ENCODE measurements around the gene RBM4.

Gene RBM4

GRCh38 chr11:66659763-66660162 lies 21.3 kb downstream of the RBM4 start:
- H3K27me3 ChIP-seq (ENCODE audit: control insufficient read depth, insufficient read depth, low read length), result no peaks in the 10 kb centered on the region
- no peak overlapping the region for H3K4me3 ChIP-seq (ENCODE audit: low read depth, low read length)
- H3K9ac ChIP-seq (ENCODE audit: low read length), result no peak overlapping the region
- no peaks in the 10 kb centered on the region for H3K4me1 ChIP-seq (ENCODE audit: control insufficient read depth, insufficient read depth, low read length)
- no peaks in the 10 kb centered on the region for H3K9me3 ChIP-seq (ENCODE audit: control insufficient read depth, insufficient read depth, low read depth, low read length)
- peaks cover 55% of the 10 kb centered on the region for H3K36me3 ChIP-seq (ENCODE audit: control insufficient read depth, insufficient read depth, low read length)
- no peak overlapping the region for H3K27ac ChIP-seq (ENCODE audit: low read depth, low read length)

GRCh38 chr11:66663741-66664296 lies 25.3 kb downstream of the RBM4 start:
- Histone ChIP-seq H3K27me3 (ENCODE audit: control insufficient read depth, insufficient read depth, low read length) (no peaks in the 10 kb centered on the region), H3K27ac (ENCODE audit: low read depth, low read length) (no peak overlapping the region; the same call in 1 of the 2 replicates), H3K4me1 (ENCODE audit: control insufficient read depth, insufficient read depth, low read length) (no peaks in the 10 kb centered on the region), H3K9me3 (ENCODE audit: control insufficient read depth, insufficient read depth, low read depth, low read length) (no peaks in the 10 kb centered on the region), H3K36me3 (ENCODE audit: control insufficient read depth, insufficient read depth, low read length) (peaks cover 80% of the 10 kb centered on the region), H3K9ac (ENCODE audit: low read length) (no peak overlapping the region), H3K4me3 (ENCODE audit: low read depth, low read length) (no peak overlapping the region)

GRCh38 chr11:66665369-66665768 lies 26.9 kb downstream of the RBM4 start:
- no peak overlapping the region for H3K4me3 ChIP-seq (ENCODE audit: low read depth, low read length)
- no peaks in the 10 kb centered on the region for H3K27me3 ChIP-seq (ENCODE audit: control insufficient read depth, insufficient read depth, low read length)
- no peak overlapping the region for H3K9ac ChIP-seq (ENCODE audit: low read length)
- no peaks in the 10 kb centered on the region for H3K4me1 ChIP-seq (ENCODE audit: control insufficient read depth, insufficient read depth, low read length)
- H3K27ac ChIP-seq (ENCODE audit: low read depth, low read length), result no peak overlapping the region
- H3K9me3 ChIP-seq (ENCODE audit: control insufficient read depth, insufficient read depth, low read depth, low read length), result no peaks in the 10 kb centered on the region
- H3K36me3 ChIP-seq (ENCODE audit: control insufficient read depth, insufficient read depth, low read length), result peaks cover 77% of the 10 kb centered on the region

GRCh38 chr11:66670816-66671215 lies 32.3 kb downstream of the RBM4 start:
- Histone ChIP-seq H3K4me1 (ENCODE audit: control insufficient read depth, insufficient read depth, low read length) (peaks cover 7% of the 10 kb centered on the region; the same call in 1 of the 2 replicates), H3K9ac (ENCODE audit: low read length) (no peak overlapping the region), H3K36me3 (ENCODE audit: control insufficient read depth, insufficient read depth, low read length) (peaks cover 51% of the 10 kb centered on the region), H3K27me3 (ENCODE audit: control insufficient read depth, insufficient read depth, low read length) (no peaks in the 10 kb centered on the region), H3K4me3 (ENCODE audit: low read depth, low read length) (no peak overlapping the region), H3K27ac (ENCODE audit: low read depth, low read length) (no peak overlapping the region), H3K9me3 (ENCODE audit: control insufficient read depth, insufficient read depth, low read depth, low read length) (no peaks in the 10 kb centered on the region)

GRCh38 chr11:66674964-66675602 lies 36.6 kb downstream of the RBM4 start:
- Histone ChIP-seq H3K9ac (ENCODE audit: low read length) (no peak overlapping the region), H3K27ac (ENCODE audit: low read depth, low read length) (no peak overlapping the region), H3K4me3 (ENCODE audit: low read depth, low read length) (peak overlapping the region; percentile 8)

GRCh38 chr11:66676282-66676919 lies 37.9 kb downstream of the RBM4 start:
- Histone ChIP-seq H3K9me3 (ENCODE audit: control insufficient read depth, insufficient read depth, low read depth, low read length) (no peaks in the 10 kb centered on the region), H3K27me3 (ENCODE audit: control insufficient read depth, insufficient read depth, low read length) (no peaks in the 10 kb centered on the region), H3K36me3 (ENCODE audit: control insufficient read depth, insufficient read depth, low read length) (peaks cover 17% of the 10 kb centered on the region), H3K27ac (ENCODE audit: low read depth, low read length) (no peak overlapping the region), H3K4me1 (ENCODE audit: control insufficient read depth, insufficient read depth, low read length) (peaks cover 19% of the 10 kb centered on the region), H3K4me3 (ENCODE audit: low read depth, low read length) (peak overlapping the region; percentile 75), H3K9ac (ENCODE audit: low read length) (no peak overlapping the region)

More at GRCh38 chr11:66674964-66675602, 36.6 kb downstream of the RBM4 start:
- Histone ChIP-seq H3K4me1 (ENCODE audit: control insufficient read depth, insufficient read depth, low read length) (peaks cover 19% of the 10 kb centered on the region), H3K9me3 (ENCODE audit: control insufficient read depth, insufficient read depth, low read depth, low read length) (no peaks in the 10 kb centered on the region), H3K36me3 (ENCODE audit: control insufficient read depth, insufficient read depth, low read length) (peaks cover 21% of the 10 kb centered on the region), H3K27me3 (ENCODE audit: control insufficient read depth, insufficient read depth, low read length) (no peaks in the 10 kb centered on the region)

GRCh38 chr11:66676931-66677598 lies 38.6 kb downstream of the RBM4 start:
- no peaks in the 10 kb centered on the region for H3K27me3 ChIP-seq (ENCODE audit: control insufficient read depth, insufficient read depth, low read length)
- H3K4me3 ChIP-seq (ENCODE audit: low read depth, low read length), result peak overlapping the region; percentile 75
- no peaks in the 10 kb centered on the region for H3K9me3 ChIP-seq (ENCODE audit: control insufficient read depth, insufficient read depth, low read depth, low read length)
- peak overlapping the region; percentile 79 for H3K9ac ChIP-seq (ENCODE audit: low read length)
- H3K4me1 ChIP-seq (ENCODE audit: control insufficient read depth, insufficient read depth, low read length), result peaks cover 19% of the 10 kb centered on the region
- peaks cover 17% of the 10 kb centered on the region for H3K36me3 ChIP-seq (ENCODE audit: control insufficient read depth, insufficient read depth, low read length)
- peak overlapping the region; percentile 69 for H3K27ac ChIP-seq (ENCODE audit: low read depth, low read length)

GRCh38 chr11:66677599-66678375 lies 39.3 kb downstream of the RBM4 start, which contains the start of gene RBM4B:
RBM4B (minus strand) TSS chr11:66677887; CDS start chr11:66677079, 808 bp downstream.
- H3K9me3 ChIP-seq (ENCODE audit: control insufficient read depth, insufficient read depth, low read depth, low read length), result no peaks in the 10 kb centered on the region
- H3K36me3 ChIP-seq (ENCODE audit: control insufficient read depth, insufficient read depth, low read length), result peaks cover 17% of the 10 kb centered on the region
- H3K4me3 ChIP-seq (ENCODE audit: low read depth, low read length), result peak within 1 kb of the TSS; percentile 75
- peak within 1 kb of the TSS; percentile 69 for H3K27ac ChIP-seq (ENCODE audit: low read depth, low read length)
- H3K4me1 ChIP-seq (ENCODE audit: control insufficient read depth, insufficient read depth, low read length), result peaks cover 19% of the 10 kb centered on the region
- H3K27me3 ChIP-seq (ENCODE audit: control insufficient read depth, insufficient read depth, low read length), result no peaks in the 10 kb centered on the region
- peak within 1 kb of the TSS; percentile 79 for H3K9ac ChIP-seq (ENCODE audit: low read length)

- Histone ChIP-seq H3K27ac (ENCODE audit: low read depth, low read length) (no peak overlapping the region), H3K4me1 (ENCODE audit: control insufficient read depth, insufficient read depth, low read length) (peaks cover 13% of the 10 kb centered on the region), H3K4me3 (ENCODE audit: low read depth, low read length) (no peak overlapping the region), H3K27me3 (ENCODE audit: control insufficient read depth, insufficient read depth, low read length) (no peaks in the 10 kb centered on the region), H3K36me3 (ENCODE audit: control insufficient read depth, insufficient read depth, low read length) (peaks cover 14% of the 10 kb centered on the region), H3K9ac (ENCODE audit: low read length) (no peak overlapping the region), H3K9me3 (ENCODE audit: control insufficient read depth, insufficient read depth, low read depth, low read length) (no peaks in the 10 kb centered on the region)
Measured at GRCh38 chr11:66680966-66681645, 42.6 kb downstream of the RBM4 start.

GRCh38 chr11:66683877-66684276 lies 45.4 kb downstream of the RBM4 start:
- Histone ChIP-seq H3K27ac (ENCODE audit: low read depth, low read length) (no peak overlapping the region), H3K9ac (ENCODE audit: low read length) (no peak overlapping the region), H3K27me3 (ENCODE audit: control insufficient read depth, insufficient read depth, low read length) (no peaks in the 10 kb centered on the region), H3K36me3 (ENCODE audit: control insufficient read depth, insufficient read depth, low read length) (peaks cover 35% of the 10 kb centered on the region), H3K4me3 (ENCODE audit: low read depth, low read length) (no peak overlapping the region), H3K4me1 (ENCODE audit: control insufficient read depth, insufficient read depth, low read length) (peaks cover 4% of the 10 kb centered on the region; the same call in 1 of the 2 replicates), H3K9me3 (ENCODE audit: control insufficient read depth, insufficient read depth, low read depth, low read length) (no peaks in the 10 kb centered on the region)

Measured in HUES6 (cell line).